Breast epithelium (tissue), 3 donors: Measurements from ENCODE around the gene PTDSS2.

Experiments used
- CTCF ChIP-seq, 3 donors: fragments of 450-650 bp; IDR thresholded peaks; one replicate each; pipeline ENCODE4 v1.5.1; 2016 to 2017; ENCODE audit warnings: antibody characterized with exemption in 3 of 3, mild to moderate bottlenecking in 3 of 3, moderate library complexity in 3 of 3
- POLR2AphosphoS5 ChIP-seq, 3 donors: sonication (generic); formaldehyde crosslinking; IDR thresholded peaks; one replicate each; pipeline ENCODE4 v1.6.1; 2017; ENCODE audit warnings: antibody characterized with exemption in 3 of 3

- no peak for TF ChIP-seq CTCF (IDR thresholded peaks at IDR 0.05)
- TF ChIP-seq POLR2AphosphoS5 (IDR thresholded peaks at IDR 0.05): no peak
These were observed 34.5 kb downstream of the PTDSS2 start for GRCh38 chr11:484616-485015.
